Sigmoid colon (tissue), 4 donors: ENCODE measurements around the gene RPUSD3.

Experiments
- CTCF ChIP-seq, 4 experiments: fragments of 450-650 bp in 3 of 4; fragments of 200-600 bp in 1 of 4; IDR thresholded peaks; one replicate each; pipeline ENCODE4 v1.5.1; 2016 to 2019; ENCODE audit warnings: antibody characterized with exemption in 4 of 4, mild to moderate bottlenecking in 3 of 4, moderate library complexity in 2 of 4
- EP300 ChIP-seq, 4 donors: sonication (generic); formaldehyde crosslinking; IDR thresholded peaks; one replicate each; pipeline ENCODE4 v1.6.1; 2017; ENCODE audit warnings: antibody characterized with exemption in 4 of 4
- POLR2A ChIP-seq, 2 donors: fragments of 450-650 bp; IDR thresholded peaks; one replicate each; pipeline ENCODE4 v1.6.1; 2016; ENCODE audit warnings: antibody characterized with exemption in 2 of 2, mild to moderate bottlenecking in 2 of 2, moderate library complexity in 2 of 2

GRCh38 chr3:9883706-9884554 is 40.1 kb upstream of the RPUSD3 start:
- TF ChIP-seq CTCF (IDR thresholded peaks at IDR 0.05) (no peak), POLR2A (IDR thresholded peaks at IDR 0.05) (no peak), EP300 (IDR thresholded peaks at IDR 0.05) (no peak)
